22Rv1 (cell line): ENCODE data around the gene KDM4B.

ENCODE experiments used
- ZFX ChIP-seq: fragments of 450-650 bp; IDR thresholded peaks from 2 replicates; pipeline ENCODE4 v1.6.1; 2017; ENCODE audit warnings: antibody characterized with exemption, borderline replicate concordance
- TF ChIP-seq, protein P1 (sequence below): fragments of 450-650 bp; IDR thresholded peaks from 2 replicates; pipeline ENCODE4 v1.5.1; 2017; ENCODE audit warnings: mild to moderate bottlenecking

DNA sequence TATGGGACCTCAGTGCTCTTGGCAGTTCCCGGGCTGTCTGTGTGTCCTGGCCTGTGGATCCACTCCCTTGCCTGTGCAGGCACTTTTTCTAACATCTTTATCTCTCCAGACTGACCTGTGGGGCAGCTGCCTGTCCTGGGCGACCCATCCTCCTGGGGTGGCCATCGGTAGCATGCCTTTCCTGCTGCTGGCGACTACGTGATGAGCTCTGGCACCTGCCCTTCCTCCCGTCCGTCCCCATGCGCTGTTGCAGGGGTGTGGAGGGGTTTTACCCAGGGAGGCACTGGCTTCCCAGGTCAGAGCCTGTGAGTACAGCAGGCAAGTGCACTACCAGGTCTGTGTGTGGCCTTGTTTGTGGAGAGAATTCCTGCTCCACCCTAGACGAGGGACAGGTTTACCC, 93.3 kb downstream of the KDM4B start:
- TF ChIP-seq, protein P1, sequence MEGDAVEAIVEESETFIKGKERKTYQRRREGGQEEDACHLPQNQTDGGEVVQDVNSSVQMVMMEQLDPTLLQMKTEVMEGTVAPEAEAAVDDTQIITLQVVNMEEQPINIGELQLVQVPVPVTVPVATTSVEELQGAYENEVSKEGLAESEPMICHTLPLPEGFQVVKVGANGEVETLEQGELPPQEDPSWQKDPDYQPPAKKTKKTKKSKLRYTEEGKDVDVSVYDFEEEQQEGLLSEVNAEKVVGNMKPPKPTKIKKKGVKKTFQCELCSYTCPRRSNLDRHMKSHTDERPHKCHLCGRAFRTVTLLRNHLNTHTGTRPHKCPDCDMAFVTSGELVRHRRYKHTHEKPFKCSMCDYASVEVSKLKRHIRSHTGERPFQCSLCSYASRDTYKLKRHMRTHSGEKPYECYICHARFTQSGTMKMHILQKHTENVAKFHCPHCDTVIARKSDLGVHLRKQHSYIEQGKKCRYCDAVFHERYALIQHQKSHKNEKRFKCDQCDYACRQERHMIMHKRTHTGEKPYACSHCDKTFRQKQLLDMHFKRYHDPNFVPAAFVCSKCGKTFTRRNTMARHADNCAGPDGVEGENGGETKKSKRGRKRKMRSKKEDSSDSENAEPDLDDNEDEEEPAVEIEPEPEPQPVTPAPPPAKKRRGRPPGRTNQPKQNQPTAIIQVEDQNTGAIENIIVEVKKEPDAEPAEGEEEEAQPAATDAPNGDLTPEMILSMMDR = no peak
- no peak for TF ChIP-seq ZFX
